Colonic mucosa (tissue), 4 donors: ENCODE data around the gene TAF12. TPM values are rescaled to one million over a fixed set of nuclear protein-coding genes. Genes with fewer than 3 reads are reported as not detected.
"Not testable (repeated sequence)": the region's sequence is repeated elsewhere in the genome, so short reads cannot be mapped to it uniquely, and the experiment has no call there.

Experiments used
- DNase-seq: peaks from one replicate; pipeline ENCODE4 v3.0.0-alpha.2; 2020
- H3K27ac ChIP-seq: fragments of 200-600 bp; one replicate; pipeline ENCODE4 v1.8.0; 2021
- H3K27me3 ChIP-seq: fragments of 200-600 bp; one replicate; pipeline ENCODE4 v1.8.0; 2021
- H3K36me3 ChIP-seq: fragments of 200-600 bp; one replicate; pipeline ENCODE4 v1.8.0; 2021
- H3K4me1 ChIP-seq: fragments of 200-600 bp; one replicate; pipeline ENCODE4 v1.8.0; 2021; ENCODE audit warnings: mild to moderate bottlenecking
- H3K4me3 ChIP-seq: fragments of 200-600 bp; one replicate; pipeline ENCODE4 v1.8.0; 2021
- H3K9ac ChIP-seq, 2 donors: one replicate each; pipeline ENCODE4 v1.7.0; 2013; ENCODE audit warnings: control low read depth in 2 of 2, low read depth in 2 of 2, low read length in 2 of 2
- H3K9me3 ChIP-seq: fragments of 200-600 bp; one replicate; pipeline ENCODE4 v1.8.0; 2021
- CTCF ChIP-seq: fragments of 200-600 bp; IDR thresholded peaks from one replicate; pipeline ENCODE4 v1.8.0; 2022; ENCODE audit warnings: antibody characterized with exemption, mild to moderate bottlenecking
- intact Hi-C: fragments of 100-400 bp; cut with DNase I; formaldehyde crosslinking; loops from one replicate; pipeline ENCODE4 v1.14.1; 2022
- total RNA-seq, 2 donors: library from RNA; stranded (reverse); fragmentation: NEBNext Ultra II Directional in 1 of 2; extraction: Animal tissue kit (Norgen Biotek cat#: 25700) in 1 of 2; gene quantifications; one replicate each; pipeline ENCODE4 v1.2.1, GENCODE V29; 2021
- donor health status: healthy.
- donor health status: DM: no; HTN: no; CAD: no.
- donor health status: DM: no; HTN: no; CAD: no.

The TAF12 gene
- total RNA-seq, 2 donors from 2014 or later: 14.5 to 16.9 TPM

- intact Hi-C loops: no loop called here
- Histone ChIP-seq H3K4me3 (no peak overlapping the region), H3K9ac (no peak overlapping the region), H3K27ac (no peak overlapping the region), H3K9me3 (no peaks in the 10 kb centered on the region), H3K27me3 (no peaks in the 10 kb centered on the region), H3K36me3 (no peaks in the 10 kb centered on the region), H3K4me1 (no peaks in the 10 kb centered on the region)
- TF ChIP-seq CTCF: no peak
- no peak for DNase-seq
These were observed 13.5 kb upstream of the TAF12 start for GRCh38 chr1:28656335-28656734.

GRCh38 chr1:28655448-28656311 lies 12.8 kb upstream of the TAF12 start:
- H3K27ac ChIP-seq, H3K4me3 ChIP-seq, intact Hi-C loops, H3K27me3 ChIP-seq, H3K9me3 ChIP-seq, DNase-seq, H3K4me1 ChIP-seq, H3K9ac ChIP-seq, H3K36me3 ChIP-seq: not testable (repeated sequence)

- DNase-seq: peak; percentile 46
These were observed 11.0 kb upstream of the TAF12 start for GRCh38 chr1:28653870-28654269.

GRCh38 chr1:28653063-28653462 lies 10.2 kb upstream of the TAF12 start:
- not testable (repeated sequence) for H3K36me3 ChIP-seq, H3K27ac ChIP-seq, H3K9ac ChIP-seq, H3K27me3 ChIP-seq, DNase-seq, H3K9me3 ChIP-seq, H3K4me1 ChIP-seq, H3K4me3 ChIP-seq
- intact Hi-C loops: loop anchor here (5.0 kb wide), 1 partner anchor 224 kb away; no protein-coding TSS in a partner anchor

More at GRCh38 chr1:28653870-28654269, 11.0 kb upstream of the TAF12 start:
- not testable (repeated sequence) for H3K27ac ChIP-seq, H3K9me3 ChIP-seq, H3K36me3 ChIP-seq, H3K4me1 ChIP-seq, H3K27me3 ChIP-seq, H3K9ac ChIP-seq, H3K4me3 ChIP-seq
- intact Hi-C loops: loop anchor here (5.0 kb wide), 1 partner anchor 223 kb away; no protein-coding TSS in a partner anchor

- H3K4me1 ChIP-seq: peaks cover 11% of the 10 kb centered on the region
- intact Hi-C loops: no loop called here
- peak within 1 kb of the TSS; percentile 90 for H3K27ac ChIP-seq
- DNase-seq: peak; percentile 93
- H3K27me3 ChIP-seq: no peaks in the 10 kb centered on the region
- TF ChIP-seq CTCF: no peak
- peak within 1 kb of the TSS; percentile 63 to 73 for H3K9ac ChIP-seq
- H3K36me3 ChIP-seq: no peaks in the 10 kb centered on the region
- H3K4me3 ChIP-seq: peak within 1 kb of the TSS; percentile 27
- no peaks in the 10 kb centered on the region for H3K9me3 ChIP-seq
These were observed 5.8 kb upstream of the TAF12 start, which contains the start of gene RNU11 for GRCh38 chr1:28648474-28649198. RNU11 (plus strand) TSS chr1:28648600.

- TF ChIP-seq CTCF: no peak
- H3K36me3 ChIP-seq: no peaks in the 10 kb centered on the region
- intact Hi-C loops: no loop called here
- DNase-seq: peak; percentile 93
- no peaks in the 10 kb centered on the region for H3K27me3 ChIP-seq
- H3K27ac ChIP-seq: peak overlapping the region; percentile 90
- no peaks in the 10 kb centered on the region for H3K9me3 ChIP-seq
- peak overlapping the region; percentile 27 for H3K4me3 ChIP-seq
- peak overlapping the region; percentile 63 to 73 for H3K9ac ChIP-seq
- H3K4me1 ChIP-seq: peaks cover 11% of the 10 kb centered on the region
These were observed 5.2 kb upstream of the TAF12 start for GRCh38 chr1:28648008-28648473.
